Psoas muscle (tissue), 8 donors: ENCODE results near the gene ATP6V1F. TPM values are rescaled to one million over a fixed set of nuclear protein-coding genes. Genes with fewer than 3 reads are reported as not detected.
A peak's percentile ranks its signal among the peaks of the same experiment; 100 is the strongest.

Experiments used
- ATAC-seq, 4 donors: fragments of 200-7000 bp; cut with Tn5 transposase; one replicate each; pipeline ENCODE4 v1.9.1; 2020; ENCODE audit warnings: moderate library complexity in 3 of 4, mild to moderate bottlenecking in 2 of 4
- DNase-seq, 2 donors: peaks; one replicate each; pipeline ENCODE4 v3.0.0-alpha.2; 2020
- H3K27ac ChIP-seq: fragments of 200-600 bp; one replicate; pipeline ENCODE4 v1.8.0; 2022
- H3K27me3 ChIP-seq, 3 donors: fragments of 200-600 bp in 1 of 3; one replicate each; pipeline versions ENCODE4 v1.6.1 to v1.8.0; 2013 to 2022; ENCODE audit warnings: low read length in 2 of 3, mild to moderate bottlenecking in 2 of 3, moderate library complexity in 1 of 3; ENCODE audit not compliant: insufficient read depth in 3 of 3
- H3K36me3 ChIP-seq, 2 donors: fragments of 200-600 bp in 1 of 2; one replicate each; pipeline versions ENCODE4 v1.6.1 to v1.8.0; 2013 to 2022; ENCODE audit warnings: low read depth in 1 of 2, mild to moderate bottlenecking in 1 of 2, moderate library complexity in 1 of 2; ENCODE audit not compliant: insufficient read depth in 1 of 2
- H3K4me1 ChIP-seq: fragments of 200-600 bp; one replicate; pipeline ENCODE4 v1.8.0; 2022
- H3K4me3 ChIP-seq: fragments of 200-600 bp; one replicate; pipeline ENCODE4 v1.8.0; 2022; ENCODE audit warnings: mild to moderate bottlenecking
- H3K9me3 ChIP-seq: fragments of 200-600 bp; one replicate; pipeline ENCODE4 v1.8.0; 2022
- WGBS, 3 donors: extraction: QIAGEN DNeasy Blood & Tissue Kit; methylation state at CpG; one replicate each; pipeline versions ENCODE4 v1.1.6 to v1.1.7; 2013; 5-methylcytosine and 5-hydroxymethylcytosine counted together
- intact Hi-C, 2 donors: fragments of 100-400 bp; cut with DNase I; formaldehyde crosslinking; loops; one replicate each; pipeline versions ENCODE4 v1.11.0 to v1.14.2; 2022
- polyA plus RNA-seq, 3 donors: library from polyadenylated mRNA; stranded (reverse); fragments of 200-250 nt; gene quantifications; one replicate each; pipeline ENCODE4 v1.2.3, GENCODE V29; 2013
- total RNA-seq, 4 donors: library from RNA; stranded (reverse); fragmentation: NEBNext Ultra II Directional in 2 of 4; extraction: Animal tissue kit (Norgen Biotek cat#: 25700) in 2 of 4; gene quantifications; one replicate each; pipeline versions ENCODE4 v1.2.1 to v1.2.4, GENCODE V29; 2021 to 2023
- TF ChIP-seq, protein P1 (sequence below): fragments of 200-600 bp; IDR thresholded peaks from one replicate; pipeline ENCODE4 v1.8.0; 2022; ENCODE audit warnings: antibody characterized with exemption
- donor health status: healthy with polysubstance abuse.
- donor health status: DM: no; HTN: no; CAD: no; lungs with moderate emphysema.
- donor health status: Bipolar disorder and iron deficiency.
- donor health status: healthy.
- donor health status: DM: yes; HTN: yes; CAD: no.
- donor health status: DM: no; HTN: no; CAD: no.
- donor health status: DM: no; HTN: no; CAD: no.
- donor health status: DM: yes; HTN: yes; CAD: no.

Gene ATP6V1F
- total and polyA plus RNA-seq, 7 donors, result 103 to 210 (median 143) TPM

DNA sequence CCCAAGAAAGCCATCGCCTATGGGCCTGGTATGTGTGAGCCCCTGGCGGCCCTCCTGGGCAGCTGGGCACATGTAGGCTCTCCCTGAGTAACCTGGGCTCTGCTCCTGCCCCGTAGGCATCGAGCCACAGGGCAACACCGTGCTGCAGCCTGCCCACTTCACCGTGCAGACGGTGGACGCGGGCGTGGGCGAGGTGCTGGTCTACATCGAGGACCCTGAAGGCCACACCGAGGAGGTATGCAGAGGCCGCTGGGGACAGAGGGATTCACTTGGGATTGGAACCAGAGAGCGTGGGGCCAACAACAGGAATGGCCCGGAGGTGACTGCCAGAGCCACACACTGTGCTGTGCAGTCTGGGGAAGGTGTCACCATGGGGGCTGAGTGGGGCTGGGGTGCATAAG is 25.1 kb upstream of the ATP6V1F start:
- intact Hi-C loops, result no loop called here

DNA sequence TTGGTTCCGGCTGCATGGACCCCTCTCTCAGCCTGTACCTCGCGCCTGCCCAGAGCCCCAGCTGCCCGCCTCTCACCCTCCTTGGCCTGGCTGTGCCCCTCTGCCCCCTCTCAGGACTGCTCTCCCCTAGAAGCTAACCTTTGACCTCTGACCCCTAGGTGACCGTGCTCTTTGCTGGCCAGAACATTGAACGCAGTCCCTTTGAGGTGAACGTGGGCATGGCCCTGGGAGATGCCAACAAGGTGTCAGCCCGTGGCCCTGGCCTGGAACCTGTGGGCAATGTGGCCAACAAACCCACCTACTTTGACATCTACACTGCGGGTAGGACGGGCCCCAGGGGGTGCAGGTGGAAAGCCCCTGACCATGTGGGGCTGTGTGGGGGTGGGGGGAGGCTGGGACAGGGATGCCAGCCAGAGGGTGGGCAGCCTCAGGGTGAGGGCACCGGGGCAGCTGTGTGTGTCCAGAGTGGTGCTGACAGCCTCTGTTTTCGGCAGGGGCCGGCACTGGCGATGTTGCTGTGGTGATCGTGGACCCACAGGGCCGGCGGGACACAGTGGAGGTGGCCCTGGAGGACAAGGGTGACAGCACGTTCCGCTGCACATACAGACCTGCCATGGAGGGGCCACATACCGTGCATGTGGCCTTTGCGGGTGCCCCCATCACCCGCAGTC is 24.4 kb upstream of the ATP6V1F start:
- H3K36me3 ChIP-seq, result peaks cover 0 to 100% of the 10 kb centered on the region in 2 donors
- WGBS, 3 donors, result 66 to 77% (median 69%) methylated on average over 21 to 22 of the region's 22 CpGs
- DNase-seq, result peak; percentile 28 to 59
- peaks cover 52% of the 10 kb centered on the region for H3K4me1 ChIP-seq
- no peak for ATAC-seq
- no peaks in the 10 kb centered on the region for H3K27me3 ChIP-seq
- H3K9me3 ChIP-seq, result no peaks in the 10 kb centered on the region
- peak overlapping the region; percentile 100 for H3K27ac ChIP-seq
- peak overlapping the region; percentile 21 for H3K4me3 ChIP-seq
- intact Hi-C loops, result no loop called here
- TF ChIP-seq, protein P1, sequence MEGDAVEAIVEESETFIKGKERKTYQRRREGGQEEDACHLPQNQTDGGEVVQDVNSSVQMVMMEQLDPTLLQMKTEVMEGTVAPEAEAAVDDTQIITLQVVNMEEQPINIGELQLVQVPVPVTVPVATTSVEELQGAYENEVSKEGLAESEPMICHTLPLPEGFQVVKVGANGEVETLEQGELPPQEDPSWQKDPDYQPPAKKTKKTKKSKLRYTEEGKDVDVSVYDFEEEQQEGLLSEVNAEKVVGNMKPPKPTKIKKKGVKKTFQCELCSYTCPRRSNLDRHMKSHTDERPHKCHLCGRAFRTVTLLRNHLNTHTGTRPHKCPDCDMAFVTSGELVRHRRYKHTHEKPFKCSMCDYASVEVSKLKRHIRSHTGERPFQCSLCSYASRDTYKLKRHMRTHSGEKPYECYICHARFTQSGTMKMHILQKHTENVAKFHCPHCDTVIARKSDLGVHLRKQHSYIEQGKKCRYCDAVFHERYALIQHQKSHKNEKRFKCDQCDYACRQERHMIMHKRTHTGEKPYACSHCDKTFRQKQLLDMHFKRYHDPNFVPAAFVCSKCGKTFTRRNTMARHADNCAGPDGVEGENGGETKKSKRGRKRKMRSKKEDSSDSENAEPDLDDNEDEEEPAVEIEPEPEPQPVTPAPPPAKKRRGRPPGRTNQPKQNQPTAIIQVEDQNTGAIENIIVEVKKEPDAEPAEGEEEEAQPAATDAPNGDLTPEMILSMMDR, result no peak

More for the DNA sequence above, 25.1 kb upstream of the ATP6V1F start:
- no peak for ATAC-seq
- DNase-seq, result peak; percentile 19 to 59
- H3K4me1 ChIP-seq, result peaks cover 56% of the 10 kb centered on the region
- H3K4me3 ChIP-seq, result peak overlapping the region; percentile 35
- peaks cover 0 to 99% of the 10 kb centered on the region in 2 donors for H3K36me3 ChIP-seq
- H3K9me3 ChIP-seq, result no peaks in the 10 kb centered on the region
- peak overlapping the region; percentile 100 for H3K27ac ChIP-seq
- TF ChIP-seq, protein P1, result no peak
- WGBS, 3 donors, result 46 to 71% (median 52%) methylated on average over 16 of the region's 16 CpGs
- H3K27me3 ChIP-seq, result no peaks in the 10 kb centered on the region

DNA sequence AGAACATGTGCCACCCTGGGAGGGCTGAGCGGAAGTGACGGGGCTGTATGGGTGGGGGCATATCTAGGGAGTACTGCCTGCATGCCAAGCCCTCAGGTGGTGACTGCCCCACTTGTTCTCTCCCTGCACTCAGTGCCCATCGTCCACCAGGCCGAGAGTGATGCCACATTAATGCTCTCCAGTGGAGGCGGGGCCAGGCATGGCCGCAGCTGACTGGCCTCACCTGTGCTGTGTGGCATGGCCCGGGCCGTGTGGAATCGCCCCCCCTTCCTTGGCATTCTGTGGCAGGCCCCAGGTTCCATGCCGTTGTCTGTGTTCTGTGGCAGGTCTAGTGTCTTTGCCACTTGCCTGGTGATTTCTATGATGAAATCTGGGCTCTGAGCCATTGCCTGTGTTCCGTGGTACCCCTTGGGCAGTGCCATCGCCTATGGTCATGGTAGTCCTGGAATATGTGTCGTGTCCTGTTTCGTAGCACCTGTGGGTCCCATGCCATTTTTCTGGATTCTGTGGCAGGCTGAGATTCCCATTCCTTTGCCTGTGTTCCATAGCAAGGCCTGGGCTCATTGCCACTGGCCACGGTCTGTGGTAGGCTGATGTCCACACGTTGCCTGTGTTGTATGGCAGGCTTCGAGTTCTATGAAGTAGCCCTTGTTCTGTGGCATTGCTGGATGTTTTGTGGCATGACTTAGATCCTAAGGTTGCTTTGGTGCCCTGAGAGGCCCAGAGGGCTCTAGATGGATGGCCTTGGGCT is 23.5 kb upstream of the ATP6V1F start:
- H3K4me1 ChIP-seq, result peaks cover 45% of the 10 kb centered on the region
- H3K27me3 ChIP-seq, result no peaks in the 10 kb centered on the region
- peak overlapping the region; percentile 100 for H3K27ac ChIP-seq
- peak; percentile 31 to 77 for DNase-seq
- H3K4me3 ChIP-seq, result peak overlapping the region; percentile 21
- TF ChIP-seq, protein P1, result no peak
- intact Hi-C loops, result no loop called here
- no peaks in the 10 kb centered on the region for H3K9me3 ChIP-seq
- peak; percentile 1 to 4 (median 1) for ATAC-seq
- H3K36me3 ChIP-seq, result peaks cover 0 to 100% of the 10 kb centered on the region in 2 donors
- 34 to 59% (median 35%) methylated on average over 17 of the region's 17 CpGs for WGBS, 3 donors

GRCh38 chr7:128839751-128840177 is 22.9 kb upstream of the ATP6V1F start:
- H3K4me3 ChIP-seq, result peak overlapping the region; percentile 9
- DNase-seq, result peak; percentile 20 to 59
- peaks cover 0 to 100% of the 10 kb centered on the region in 2 donors for H3K36me3 ChIP-seq
- WGBS, 3 donors, result 56 to 76% (median 58%) methylated on average over 9 to 13 of the region's 13 CpGs
- H3K4me1 ChIP-seq, result peaks cover 39% of the 10 kb centered on the region
- TF ChIP-seq, protein P1, result no peak
- H3K27me3 ChIP-seq, result no peaks in the 10 kb centered on the region
- ATAC-seq, result no peak
- no peaks in the 10 kb centered on the region for H3K9me3 ChIP-seq
- intact Hi-C loops, result no loop called here
- peak overlapping the region; percentile 100 for H3K27ac ChIP-seq
